Measurements from ENCODE around the gene PRTFDC1.

The PRTFDC1 gene

GRCh38 chr10:24872049-24872789, 80.2 kb downstream of the PRTFDC1 start:
- DNase-seq (ENCODE audit: low spot score) = no peak

GRCh38 chr10:24871011-24871935, 81.1 kb downstream of the PRTFDC1 start:
- no peak for DNase-seq (ENCODE audit: low spot score)

GRCh38 chr10:24869354-24870015, 82.9 kb downstream of the PRTFDC1 start:
- DNase-seq (ENCODE audit: low spot score) = no peak

GRCh38 chr10:24866604-24867583, 85.5 kb downstream of the PRTFDC1 start:
- no peak for DNase-seq (ENCODE audit: low spot score)

GRCh38 chr10:24865783-24866182, 86.6 kb downstream of the PRTFDC1 start:
- no peak for DNase-seq (ENCODE audit: low spot score)

- no peak for DNase-seq (ENCODE audit: low spot score)
Measured at GRCh38 chr10:24862589-24862988, 89.8 kb downstream of the PRTFDC1 start.

- DNase-seq (ENCODE audit: low spot score) = no peak
Measured at GRCh38 chr10:24858288-24859270, 93.8 kb downstream of the PRTFDC1 start.

- no peak for DNase-seq (ENCODE audit: low spot score)
Measured at GRCh38 chr10:24857031-24857725, 95.2 kb downstream of the PRTFDC1 start.

GRCh38 chr10:24854256-24854655, 98.2 kb downstream of the PRTFDC1 start:
- DNase-seq (ENCODE audit: low spot score) = no peak

GRCh38 chr10:24853661-24854060, 98.7 kb downstream of the PRTFDC1 start:
- no peak for DNase-seq (ENCODE audit: low spot score)

GRCh38 chr10:24851629-24852028, 100.8 kb downstream of the PRTFDC1 start:
- DNase-seq (ENCODE audit: low spot score) = no peak

- no peak for DNase-seq (ENCODE audit: low spot score)
Measured at GRCh38 chr10:24850727-24851296, 101.6 kb downstream of the PRTFDC1 start.

- DNase-seq (ENCODE audit: low spot score) = peak; percentile 75
Measured at GRCh38 chr10:24849501-24850299, 102.7 kb downstream of the PRTFDC1 start.

- DNase-seq (ENCODE audit: low spot score) = no peak
Measured at GRCh38 chr10:24849051-24849450, 103.4 kb downstream of the PRTFDC1 start.

- DNase-seq (ENCODE audit: low spot score) = no peak
Measured at GRCh38 chr10:24848195-24848594, 104.2 kb downstream of the PRTFDC1 start.

GRCh38 chr10:24847112-24848070, 105.0 kb downstream of the PRTFDC1 start:
- DNase-seq (ENCODE audit: low spot score) = no peak

GRCh38 chr10:24844742-24845141, 107.7 kb downstream of the PRTFDC1 start:
- no peak for DNase-seq (ENCODE audit: low spot score)

Data from LoVo (cell line).